ENCODE measurements around the gene ADM. TPM values are rescaled to one million over a fixed set of nuclear protein-coding genes. Genes with fewer than 3 reads are reported as not detected.
A peak's percentile ranks its signal among the peaks of the same experiment; 100 is the strongest.

The ADM gene
- total RNA-seq, 8 experiments from 2014 or later = 3.6 to 131 (median 31.3) TPM

- Histone ChIP-seq H3K27ac (no peak overlapping the region), H3K4me1 (replicated peaks in 1 of 2) (peaks cover 4 to 12% of the 10 kb centered on the region in 2 donors), H3K4me3 (peak overlapping the region; percentile 26 to 57 (median 40))
- 0 to 30% (median 12%) methylated on average over 1 to 9 of the region's 9 CpGs; no CpG with 5 or more reads in 2 of the 10 experiments for WGBS, 10 experiments
- in situ Hi-C loops (cut with MboI; ENCODE audit: low pct_unique_long_range_greater_than_20kb in 2 of 9, low sequenced_read_pairs in 9 of 9, unreplicated experiment in 9 of 9) = loop anchor here in 4 of 9 experiments (25.0 kb wide), 3 partner anchors 95 to 545 kb away; no protein-coding TSS in a partner anchor
- no peak for ATAC-seq (replicated peaks in 6 of 8)
Measured at GRCh38 chr11:10307022-10307399, 2.1 kb downstream of the ADM start.

DNA sequence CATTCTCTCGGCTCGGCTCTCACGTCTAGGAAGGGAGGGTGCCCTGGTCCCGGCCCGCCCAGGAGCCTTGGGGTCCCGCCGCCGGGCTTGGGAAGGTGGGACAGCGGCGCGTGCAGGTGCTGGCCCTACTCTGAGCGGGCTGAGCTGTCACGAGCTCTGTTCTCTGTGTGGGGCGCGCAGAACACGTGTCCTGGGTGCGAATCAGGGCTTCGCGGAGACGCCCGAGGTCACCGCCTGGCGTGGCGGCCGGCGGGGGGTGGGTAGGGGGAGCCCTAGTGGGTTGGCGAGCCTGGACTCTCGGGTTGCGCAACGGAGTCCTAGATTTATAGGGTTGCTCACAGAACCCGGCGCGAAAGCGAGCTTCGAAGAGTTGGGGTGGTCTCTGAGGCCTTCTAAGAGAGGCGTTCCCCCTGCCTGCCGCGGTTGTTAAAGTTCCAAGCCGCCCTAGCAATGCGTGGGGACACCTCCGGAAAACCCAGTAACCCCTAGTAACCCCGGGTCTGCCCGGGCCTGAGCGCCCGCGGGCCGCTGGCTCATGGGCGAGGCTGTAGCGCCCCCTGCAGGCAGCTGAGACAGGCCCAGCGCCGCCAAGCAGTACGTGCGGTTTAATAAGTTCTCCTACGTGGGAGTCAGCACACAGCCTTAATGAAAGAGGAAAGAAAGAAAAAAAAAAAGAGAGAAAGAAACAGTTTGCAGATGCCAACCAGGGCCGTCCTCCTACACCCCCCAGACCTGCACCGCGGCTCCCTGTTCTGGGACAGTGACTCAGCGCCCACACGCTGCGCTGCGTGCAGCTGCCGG, 2.7 kb downstream of the ADM start:
- peak overlapping the region; percentile 26 to 57 (median 40) for H3K4me3 ChIP-seq
- in situ Hi-C loops (cut with MboI; ENCODE audit: low pct_unique_long_range_greater_than_20kb in 2 of 9, low sequenced_read_pairs in 9 of 9, unreplicated experiment in 9 of 9) = loop anchor here in 4 of 9 experiments (25.0 kb wide), 3 partner anchors 95 to 545 kb away; no protein-coding TSS in a partner anchor
- ATAC-seq (replicated peaks in 6 of 8) = peak; percentile 30 to 76 (median 67)
- WGBS, 10 experiments = 0 to 26% (median 0%) methylated on average over 1 to 8 of the region's 62 CpGs; no CpG with 5 or more reads in 4 of the 10 experiments
- peak overlapping the region; percentile 0 to 13 for H3K27ac ChIP-seq
- peaks cover 4 to 12% of the 10 kb centered on the region in 2 donors for H3K4me1 ChIP-seq (replicated peaks in 1 of 2)

- in situ Hi-C loops (cut with MboI; ENCODE audit: low pct_unique_long_range_greater_than_20kb in 2 of 9, low sequenced_read_pairs in 9 of 9, unreplicated experiment in 9 of 9) = loop anchor here in 4 of 9 experiments (25.0 kb wide), 3 partner anchors 96 to 546 kb away; no protein-coding TSS in a partner anchor
- Histone ChIP-seq H3K4me3 (peak overlapping the region; percentile 26 to 57 (median 40)), H3K4me1 (replicated peaks in 1 of 2) (peaks cover 4 to 12% of the 10 kb centered on the region in 2 donors), H3K27ac (peak overlapping the region; percentile 0 to 13)
- no peak for ATAC-seq (replicated peaks in 6 of 8)
- WGBS, 10 experiments = 20 to 72% (median 36%) methylated on average over 3 to 11 of the region's 16 CpGs; no CpG with 5 or more reads in 1 of the 10 experiments
Measured at GRCh38 chr11:10308201-10308954, 3.5 kb downstream of the ADM start.

GRCh38 chr11:10309163-10310093, 4.6 kb downstream of the ADM start:
- Histone ChIP-seq H3K4me3 (no peak overlapping the region), H3K4me1 (replicated peaks in 1 of 2) (peaks cover 0 to 8% of the 10 kb centered on the region in 2 donors), H3K27ac (no peak overlapping the region)
- WGBS, 10 experiments = 59 to 90% (median 72%) methylated on average over 1 to 8 of the region's 12 CpGs; no CpG with 5 or more reads in 1 of the 10 experiments
- ATAC-seq (replicated peaks in 6 of 8) = peak in 1 of 8 experiments; percentile 0
- in situ Hi-C loops (cut with MboI; ENCODE audit: low pct_unique_long_range_greater_than_20kb in 2 of 9, low sequenced_read_pairs in 9 of 9, unreplicated experiment in 9 of 9) = loop anchor here in 4 of 9 experiments (10.0 to 25.0 kb wide), 4 partner anchors 55 to 547 kb away; no protein-coding TSS in a partner anchor

- 83 to 100% (median 100%) methylated on average over 1 to 2 of the region's 3 CpGs; no CpG with 5 or more reads in 4 of the 10 experiments for WGBS, 10 experiments
- Histone ChIP-seq H3K4me3 (no peak overlapping the region), H3K4me1 (replicated peaks in 1 of 2) (peaks cover 0 to 8% of the 10 kb centered on the region in 2 donors), H3K27ac (no peak overlapping the region)
- in situ Hi-C loops (cut with MboI; ENCODE audit: low pct_unique_long_range_greater_than_20kb in 2 of 9, low sequenced_read_pairs in 9 of 9, unreplicated experiment in 9 of 9) = loop anchor here in 4 of 9 experiments (10.0 to 25.0 kb wide), 4 partner anchors 54 to 548 kb away; no protein-coding TSS in a partner anchor
- no peak for ATAC-seq (replicated peaks in 6 of 8)
Measured at GRCh38 chr11:10310301-10310841, 5.5 kb downstream of the ADM start.

GRCh38 chr11:10311802-10312201, 6.9 kb downstream of the ADM start:
- Histone ChIP-seq H3K4me3 (no peak overlapping the region), H3K27ac (no peak overlapping the region), H3K4me1 (replicated peaks in 1 of 2) (peaks cover 2 to 9% of the 10 kb centered on the region in 2 donors)
- ATAC-seq (replicated peaks in 6 of 8) = no peak
- in situ Hi-C loops (cut with MboI; ENCODE audit: low pct_unique_long_range_greater_than_20kb in 2 of 9, low sequenced_read_pairs in 9 of 9, unreplicated experiment in 9 of 9) = loop anchor here in 4 of 9 experiments (10.0 to 25.0 kb wide), 4 partner anchors 53 to 550 kb away; no protein-coding TSS in a partner anchor
- 79 to 100% (median 97%) methylated on average over 1 to 2 of the region's 2 CpGs for WGBS, 10 experiments

- H3K27ac ChIP-seq = no peak overlapping the region
- ATAC-seq (replicated peaks in 6 of 8) = peak in 7 of 8 experiments; percentile 13 to 83 (median 46)
- in situ Hi-C loops (cut with MboI; ENCODE audit: low pct_unique_long_range_greater_than_20kb in 2 of 9, low sequenced_read_pairs in 9 of 9, unreplicated experiment in 9 of 9) = loop anchor here in 4 of 9 experiments (10.0 to 25.0 kb wide), 4 partner anchors 50 to 552 kb away; no protein-coding TSS in a partner anchor
Measured at GRCh38 chr11:10314199-10315072, 9.6 kb downstream of the ADM start.

DNA sequence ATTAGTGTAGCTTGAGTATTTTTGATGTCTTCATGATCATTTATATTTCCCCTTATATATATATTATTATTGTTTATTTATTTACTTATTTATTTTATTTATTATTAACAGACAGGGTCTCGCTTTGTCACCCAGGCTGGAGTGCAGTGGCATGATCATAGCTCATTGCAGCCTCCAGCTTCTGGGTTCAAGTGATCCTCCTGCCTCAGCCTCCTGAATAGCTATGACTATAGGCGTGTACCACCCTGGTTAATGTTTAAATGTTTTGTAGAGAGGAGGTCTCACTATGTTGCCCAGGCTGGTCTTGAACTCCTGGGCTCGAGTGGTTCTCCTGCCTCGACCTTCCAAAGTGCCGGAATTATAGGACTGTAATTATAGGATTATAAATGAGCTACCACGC, 10.2 kb downstream of the ADM start:
- 74 to 100% (median 98%) methylated on average over 1 to 6 of the region's 6 CpGs for WGBS, 10 experiments
- Histone ChIP-seq H3K4me1 (replicated peaks in 1 of 2) (peaks cover 12 to 18% of the 10 kb centered on the region in 2 donors), H3K27ac (no peak overlapping the region), H3K4me3 (no peak overlapping the region)
- ATAC-seq (replicated peaks in 6 of 8) = no peak
- in situ Hi-C loops (cut with MboI; ENCODE audit: low pct_unique_long_range_greater_than_20kb in 2 of 9, low sequenced_read_pairs in 9 of 9, unreplicated experiment in 9 of 9) = loop anchor here in 4 of 9 experiments (10.0 to 25.0 kb wide), 4 partner anchors 50 to 553 kb away; no protein-coding TSS in a partner anchor

More at GRCh38 chr11:10314199-10315072, 9.6 kb downstream of the ADM start:
- 21 to 94% (median 78%) methylated on average over 3 to 8 of the region's 8 CpGs for WGBS, 10 experiments
- peaks cover 12 to 18% of the 10 kb centered on the region in 2 donors for H3K4me1 ChIP-seq (replicated peaks in 1 of 2)
- H3K4me3 ChIP-seq = no peak overlapping the region

GRCh38 chr11:10317151-10317755, 12.4 kb downstream of the ADM start:
- H3K27ac ChIP-seq = peak overlapping the region; percentile 45 to 62
- ATAC-seq (replicated peaks in 6 of 8) = peak in 5 of 8 experiments; percentile 95 to 97 (median 96)
- no peak overlapping the region for H3K4me3 ChIP-seq
- in situ Hi-C loops (cut with MboI; ENCODE audit: low pct_unique_long_range_greater_than_20kb in 2 of 9, low sequenced_read_pairs in 9 of 9, unreplicated experiment in 9 of 9) = loop anchor here in 4 of 9 experiments (10.0 to 25.0 kb wide), 4 partner anchors 48 to 555 kb away; no protein-coding TSS in a partner anchor
- peaks cover 12 to 18% of the 10 kb centered on the region in 2 donors for H3K4me1 ChIP-seq (replicated peaks in 1 of 2)
- 0 to 93% (median 39%) methylated on average over 1 to 4 of the region's 4 CpGs for WGBS, 10 experiments

DNA sequence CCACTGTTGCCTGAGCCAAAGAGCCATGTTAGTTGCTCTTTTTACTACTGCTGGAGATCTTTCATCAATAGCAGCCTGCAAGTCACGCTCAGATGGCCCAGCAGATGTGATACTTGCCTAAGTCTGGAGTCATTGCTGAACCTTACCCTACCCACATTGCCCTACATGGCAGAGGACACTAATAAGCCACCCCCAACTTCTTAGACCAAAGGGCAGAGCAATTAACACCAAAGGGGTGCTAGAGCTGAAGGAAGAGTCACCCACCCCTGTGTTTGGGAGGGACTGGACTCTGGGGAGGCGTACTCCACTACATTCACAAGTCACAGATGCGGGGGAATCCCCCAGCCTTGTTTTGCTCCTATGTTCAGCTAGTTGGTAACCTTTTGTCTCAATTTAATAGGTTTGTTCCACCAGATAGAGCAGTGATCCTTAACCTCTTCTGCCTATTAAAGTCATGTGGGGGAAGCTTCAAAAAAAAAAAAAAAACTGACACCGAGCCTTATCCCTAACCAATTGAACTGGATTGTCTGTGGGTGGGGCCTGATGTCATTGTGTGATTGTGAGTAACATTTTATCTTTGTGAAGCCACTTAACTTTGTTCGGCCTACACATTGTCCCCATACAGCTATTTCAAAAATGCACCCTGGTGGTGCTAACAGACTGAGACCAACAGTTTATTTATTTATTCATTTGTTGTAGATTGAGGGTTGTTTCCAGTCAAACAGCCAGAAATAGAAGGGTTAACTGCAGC, 13.1 kb downstream of the ADM start:
- Histone ChIP-seq H3K27ac (peak overlapping the region; percentile 45 to 62), H3K4me1 (replicated peaks in 1 of 2) (peaks cover 14 to 18% of the 10 kb centered on the region in 2 donors), H3K4me3 (no peak overlapping the region)
- in situ Hi-C loops (cut with MboI; ENCODE audit: low pct_unique_long_range_greater_than_20kb in 2 of 9, low sequenced_read_pairs in 9 of 9, unreplicated experiment in 9 of 9) = loop anchor here in 4 of 9 experiments (10.0 to 25.0 kb wide), 4 partner anchors 47 to 556 kb away; no protein-coding TSS in a partner anchor
- peak in 3 of 8 experiments; percentile 17 to 27 (median 23) for ATAC-seq (replicated peaks in 6 of 8)
- WGBS, 10 experiments = 57 to 100% (median 80%) methylated on average over 1 to 5 of the region's 5 CpGs; no CpG with 5 or more reads in 3 of the 10 experiments
